HG03064 (cell line): ENCODE measurements around the gene LGALS4.
"Not testable (repeated sequence)": the region's sequence is repeated elsewhere in the genome, so short reads cannot be mapped to it uniquely, and the experiment has no call there.

ENCODE experiments used
- ATAC-seq: cut with Tn5 transposase; IDR thresholded peaks from one replicate; pipeline ENCODE4 v1.9.1; 2021; ENCODE audit warnings: low read depth; ENCODE audit not compliant: unreplicated experiment

LGALS4 gene, protein sequence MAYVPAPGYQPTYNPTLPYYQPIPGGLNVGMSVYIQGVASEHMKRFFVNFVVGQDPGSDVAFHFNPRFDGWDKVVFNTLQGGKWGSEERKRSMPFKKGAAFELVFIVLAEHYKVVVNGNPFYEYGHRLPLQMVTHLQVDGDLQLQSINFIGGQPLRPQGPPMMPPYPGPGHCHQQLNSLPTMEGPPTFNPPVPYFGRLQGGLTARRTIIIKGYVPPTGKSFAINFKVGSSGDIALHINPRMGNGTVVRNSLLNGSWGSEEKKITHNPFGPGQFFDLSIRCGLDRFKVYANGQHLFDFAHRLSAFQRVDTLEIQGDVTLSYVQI

DNA sequence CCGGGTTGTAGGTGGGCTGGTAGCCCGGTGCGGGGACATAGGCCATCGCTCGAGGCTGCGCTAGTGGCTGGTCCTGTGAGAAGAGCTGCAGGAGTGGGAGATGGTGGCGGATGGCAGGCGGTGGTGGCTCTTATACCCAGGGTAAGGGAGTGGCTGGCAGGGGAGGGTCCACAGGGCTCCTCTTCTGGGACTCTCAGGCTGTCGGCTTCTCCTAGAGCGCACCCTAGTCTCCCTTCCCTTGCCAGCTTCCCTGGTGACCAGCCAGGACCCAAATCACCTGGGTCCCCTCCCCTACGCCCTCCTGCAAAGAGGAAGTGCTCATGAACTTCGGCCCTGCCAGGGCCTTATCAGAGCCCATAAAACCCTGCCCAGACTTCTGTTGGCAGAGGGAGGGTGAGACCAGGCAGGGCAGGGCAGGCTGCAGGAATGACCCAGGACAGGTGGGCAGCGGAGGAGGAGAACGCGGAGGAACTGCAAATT lies at the start of gene LGALS4:
TSS of gene LGALS4 (minus strand) at position 105 of the 480 bp plus-strand sequence. CDS start at position 46, 59 bp downstream.
- ATAC-seq: no peak

DNA sequence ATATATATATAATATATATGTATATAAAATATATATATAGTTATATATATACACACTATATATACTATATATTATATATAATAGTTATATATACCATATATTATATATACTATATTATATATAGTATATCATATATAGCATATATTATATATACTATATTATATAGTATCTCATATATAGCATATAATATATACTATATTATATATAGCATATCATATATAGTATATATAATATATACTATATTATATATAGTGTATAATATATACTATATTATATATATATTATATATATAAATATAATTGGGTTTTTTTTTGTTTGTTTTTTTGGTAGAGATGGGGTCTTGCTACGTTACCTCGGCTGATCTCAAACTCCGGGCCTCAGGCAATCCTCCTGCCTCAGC lies 48.6 kb upstream of the LGALS4 start:
- no peak for ATAC-seq

DNA sequence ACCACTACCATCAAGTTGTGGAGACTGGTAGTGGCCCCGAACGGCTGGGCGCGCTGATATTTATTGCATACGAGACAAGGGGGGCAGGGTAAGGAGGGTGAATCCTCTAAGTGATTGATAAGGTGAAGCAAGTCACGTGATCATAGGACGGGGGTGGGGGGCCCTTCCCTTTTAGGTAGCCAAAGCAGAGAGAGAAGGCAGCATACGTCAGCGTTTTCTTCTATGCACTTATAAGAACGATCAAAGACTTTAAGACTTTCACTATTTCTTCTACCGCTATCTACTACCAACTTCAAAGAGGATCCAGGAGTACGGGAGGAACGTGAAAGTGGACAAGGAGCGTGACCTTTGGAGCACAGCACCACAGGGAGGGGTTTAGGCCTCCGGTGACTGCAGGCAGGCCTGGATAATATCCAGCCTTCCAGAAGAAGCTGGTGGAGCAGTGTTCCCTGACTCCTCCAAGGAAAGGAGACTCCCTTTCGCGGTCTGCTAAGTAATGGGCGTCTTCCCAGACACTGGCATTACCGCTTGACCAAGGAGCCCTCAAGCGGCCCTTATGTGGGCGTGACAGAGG lies 47.0 kb upstream of the LGALS4 start:
- not testable (repeated sequence) for ATAC-seq

DNA sequence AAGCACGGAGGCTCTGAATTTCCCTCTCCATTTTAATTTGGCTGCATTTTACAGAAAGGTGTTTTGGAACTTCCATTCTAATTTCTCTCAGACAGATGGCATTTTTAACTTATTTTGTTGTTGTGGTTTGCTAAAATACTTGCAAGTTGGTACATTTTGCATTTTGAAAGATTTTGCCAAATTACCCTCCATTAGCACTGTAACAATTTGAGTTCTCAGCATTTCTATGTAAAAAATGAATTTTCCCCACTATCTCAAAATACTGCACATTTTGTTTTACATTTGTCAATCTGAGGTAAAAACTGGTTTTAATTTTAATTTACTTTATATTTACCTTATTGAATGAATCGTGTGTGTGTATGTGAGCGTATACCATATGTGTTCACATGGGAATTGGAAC lies 44.1 kb upstream of the LGALS4 start:
- ATAC-seq: no peak

DNA sequence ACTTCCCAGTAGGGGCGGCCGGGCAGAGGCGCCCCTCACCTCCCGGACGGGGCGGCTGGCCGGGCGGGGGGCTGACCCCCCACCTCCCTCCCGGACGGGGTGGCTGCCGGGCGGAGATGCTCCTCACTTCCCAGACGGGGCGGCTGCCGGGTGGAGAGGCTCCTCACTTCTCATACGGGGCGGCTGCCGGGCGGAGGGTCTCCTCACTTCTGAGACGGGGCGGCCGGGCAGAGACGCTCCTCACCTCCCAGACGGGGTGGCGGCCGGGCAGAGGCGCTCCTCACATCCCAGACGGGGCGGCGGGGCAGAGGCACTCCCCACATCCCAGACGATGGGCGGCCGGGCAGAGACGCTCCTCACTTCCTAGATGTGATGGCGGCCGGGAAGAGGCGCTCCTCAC lies 43.0 kb upstream of the LGALS4 start:
- not testable (repeated sequence) for ATAC-seq

DNA sequence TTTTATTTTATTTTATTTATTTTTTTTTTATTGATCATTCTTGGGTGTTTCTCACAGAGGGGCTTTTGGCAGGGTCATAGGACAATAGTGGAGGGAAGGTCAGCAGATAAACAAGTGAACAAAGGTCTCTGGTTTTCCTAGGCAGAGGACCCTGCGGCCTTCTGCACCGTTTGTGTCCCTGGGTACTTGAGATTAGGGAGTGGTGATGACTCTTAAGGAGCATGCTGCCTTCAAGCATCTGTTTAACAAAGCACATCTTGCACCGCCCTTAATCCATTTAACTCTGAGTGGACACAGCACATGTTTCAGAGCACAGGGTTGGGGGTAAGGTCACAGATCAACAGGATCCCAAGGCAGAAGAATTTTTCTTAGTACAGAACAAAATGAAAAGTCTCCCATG lies 42.2 kb upstream of the LGALS4 start:
- ATAC-seq: not testable (repeated sequence)

DNA sequence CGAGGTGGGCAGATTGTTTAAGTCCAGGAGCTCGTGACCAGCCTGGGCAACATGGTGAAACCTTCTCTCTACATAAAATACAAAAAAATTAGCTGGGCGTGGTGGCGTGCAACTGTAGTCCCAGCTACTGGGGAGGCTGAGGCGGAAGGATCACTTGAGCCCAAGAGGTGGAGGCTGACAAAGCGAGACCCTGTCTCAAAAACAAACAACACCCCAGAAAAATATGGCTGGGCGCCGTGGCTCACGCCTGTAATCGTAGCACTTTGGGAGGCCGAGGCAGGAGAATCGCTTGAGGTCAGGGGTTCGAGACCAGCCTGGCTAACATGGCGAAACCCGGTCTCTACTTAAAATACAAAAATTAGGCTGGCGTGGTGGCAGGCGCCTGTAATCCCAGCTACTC lies 40.5 kb upstream of the LGALS4 start:
- no peak for ATAC-seq

DNA sequence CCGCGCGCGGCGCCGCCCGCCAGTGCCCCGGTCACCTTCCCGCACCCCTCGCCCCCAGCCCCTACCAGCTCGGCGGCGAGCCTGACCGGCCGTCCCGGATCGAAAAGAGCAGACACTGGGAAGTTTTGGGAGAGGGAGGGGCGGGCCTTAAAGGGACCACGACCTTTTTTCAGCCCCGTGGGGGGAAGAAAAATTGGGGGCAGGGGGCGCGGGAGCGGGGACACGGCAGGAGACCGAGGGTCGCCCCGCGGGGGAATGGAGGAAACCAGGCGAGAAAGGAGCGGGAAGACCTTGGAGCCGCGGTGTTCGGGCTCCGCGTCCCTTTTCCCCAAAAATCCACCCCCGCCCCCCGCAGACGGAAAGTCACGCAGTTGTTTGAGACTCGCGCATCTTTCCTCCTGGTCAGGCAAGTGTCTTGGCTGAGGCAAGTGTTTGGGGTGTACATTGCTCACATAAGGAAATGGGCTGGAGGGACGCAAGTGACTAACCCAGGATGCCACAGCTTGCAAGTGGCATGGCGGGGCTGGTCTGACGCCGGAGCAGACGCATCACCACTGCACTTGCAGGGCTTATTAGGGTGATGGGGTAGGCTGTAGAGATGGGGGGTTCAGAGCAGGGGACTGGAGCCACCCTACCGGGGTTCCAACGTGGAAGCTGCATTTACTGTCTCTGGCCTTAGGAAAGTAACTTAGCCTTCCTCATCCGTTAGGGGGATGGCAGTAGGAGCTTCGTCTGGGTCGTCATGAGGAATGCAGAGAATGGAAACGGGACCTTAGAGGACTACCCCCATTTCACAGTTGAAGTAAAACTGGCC lies 39.7 kb upstream of the LGALS4 start:
- ATAC-seq: no peak

DNA sequence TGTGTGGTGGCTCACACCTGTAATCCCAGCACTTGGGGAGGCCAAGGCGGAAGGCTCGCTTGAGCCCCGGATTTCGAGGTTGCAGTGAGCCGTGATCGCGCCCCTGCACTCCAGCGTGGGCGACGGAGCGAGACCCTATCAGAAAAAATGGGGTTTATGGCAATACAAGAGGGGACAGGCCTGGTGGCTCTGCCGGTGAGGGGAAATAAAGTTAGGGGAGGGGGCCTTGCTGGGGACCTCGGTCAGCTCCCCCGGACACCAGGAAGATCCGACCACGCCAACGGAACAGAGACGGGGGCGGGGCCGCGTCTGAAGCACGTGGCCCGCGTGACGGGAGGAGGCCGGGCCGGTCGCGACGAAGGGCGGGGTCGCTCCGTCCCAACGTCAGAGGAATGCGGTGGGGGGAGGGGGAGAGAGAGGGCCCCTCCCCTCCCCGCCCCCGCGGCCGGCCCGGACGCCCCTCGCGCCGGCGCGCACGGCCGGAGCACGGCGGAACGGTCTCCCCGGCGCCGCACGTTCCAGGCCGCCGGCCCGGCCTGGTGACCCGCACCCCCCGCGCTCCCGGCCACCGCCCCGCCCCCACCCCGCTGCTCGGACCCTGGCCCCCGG lies 39.0 kb upstream of the LGALS4 start:
- ATAC-seq: no peak

DNA sequence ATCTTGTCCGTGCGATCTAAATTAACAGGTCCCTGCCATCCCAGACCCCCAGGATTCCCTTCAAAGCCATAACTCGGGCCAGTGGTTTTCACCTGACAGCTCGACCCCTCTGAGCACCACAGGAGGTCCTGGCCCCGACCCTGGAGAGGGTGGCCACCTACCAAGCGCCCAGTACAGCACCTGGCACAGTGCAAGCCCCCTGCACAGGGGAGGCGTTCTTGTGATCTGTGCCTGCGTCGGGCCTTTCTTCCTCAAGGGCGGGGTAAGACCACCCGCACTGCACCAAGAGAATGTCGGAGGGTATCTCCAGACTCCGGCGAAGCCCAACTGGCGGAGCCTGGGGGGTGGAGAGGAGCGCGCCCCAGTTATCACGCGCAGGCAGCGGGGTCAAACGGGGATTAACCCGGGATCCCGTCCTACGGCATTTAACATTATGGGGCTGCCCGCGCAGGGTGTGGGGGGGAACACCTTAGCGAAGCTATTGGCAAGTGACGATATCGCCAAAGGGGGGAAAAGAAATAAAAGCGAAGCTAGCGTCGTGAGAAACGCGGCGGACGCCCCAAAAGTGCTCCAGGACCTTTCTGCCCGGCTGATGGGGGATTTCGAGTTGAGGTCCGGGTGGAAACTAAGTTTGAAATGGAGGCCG lies 38.4 kb upstream of the LGALS4 start:
- no peak for ATAC-seq

DNA sequence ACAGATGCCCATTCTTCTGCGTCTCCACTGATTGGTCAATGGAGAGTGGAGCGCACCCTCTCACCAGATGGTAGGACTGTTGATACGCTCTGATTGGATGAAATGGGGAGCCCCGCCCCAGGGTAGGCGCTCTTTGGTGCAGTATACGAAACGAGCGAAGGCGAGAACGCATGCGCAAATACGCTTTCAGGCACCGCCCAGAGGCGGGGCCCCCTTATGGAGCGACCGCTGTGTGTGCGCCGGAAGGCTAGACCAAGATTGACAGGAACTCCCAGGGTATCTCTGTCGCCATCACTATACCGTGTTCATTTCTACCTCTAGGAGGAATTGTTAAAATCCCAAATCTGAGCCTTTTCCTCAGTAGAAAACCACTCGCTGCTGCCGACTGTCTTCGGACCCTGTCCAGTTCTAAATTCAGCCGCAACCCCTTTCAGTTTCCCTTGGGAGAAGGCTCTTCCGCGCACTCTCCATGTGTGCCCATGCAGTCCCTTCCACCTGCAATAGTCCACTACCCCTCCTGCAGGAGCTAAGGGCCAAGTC lies 37.8 kb upstream of the LGALS4 start:
- peak; percentile 44 for ATAC-seq

DNA sequence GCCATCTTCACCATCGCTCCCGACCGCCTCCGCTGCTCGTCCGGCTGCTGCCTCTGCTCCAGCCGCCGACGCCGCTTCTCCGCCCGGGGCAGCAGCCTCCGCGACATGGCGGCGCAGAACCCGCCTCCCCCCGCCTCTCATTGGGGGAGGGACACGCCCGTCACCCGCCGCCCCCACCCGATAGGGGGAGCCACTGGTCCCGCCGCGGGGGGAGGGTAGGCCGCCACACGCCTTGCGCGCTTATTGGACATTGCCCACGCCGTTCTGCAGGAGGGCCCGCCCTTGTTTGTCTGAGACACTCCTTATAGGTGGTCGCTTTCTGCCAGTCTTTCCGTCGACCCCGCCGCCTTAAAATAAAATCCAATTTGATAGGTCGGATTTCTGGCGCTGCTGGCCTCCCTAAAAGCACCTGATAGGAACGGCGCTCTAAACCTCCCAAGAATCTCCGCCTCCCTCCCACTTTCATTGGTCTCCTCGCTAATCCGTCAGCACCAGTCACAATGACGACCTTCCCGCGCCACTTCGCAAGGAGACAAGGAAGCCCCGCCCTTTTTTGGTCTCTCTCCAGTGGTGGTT lies 37.2 kb upstream of the LGALS4 start, which contains the start of gene HNRNPL:
TSS of gene HNRNPL (minus strand) at position 127 of the 576 bp plus-strand sequence. CDS start at position 107, 20 bp downstream.
- ATAC-seq: peak; percentile 45

DNA sequence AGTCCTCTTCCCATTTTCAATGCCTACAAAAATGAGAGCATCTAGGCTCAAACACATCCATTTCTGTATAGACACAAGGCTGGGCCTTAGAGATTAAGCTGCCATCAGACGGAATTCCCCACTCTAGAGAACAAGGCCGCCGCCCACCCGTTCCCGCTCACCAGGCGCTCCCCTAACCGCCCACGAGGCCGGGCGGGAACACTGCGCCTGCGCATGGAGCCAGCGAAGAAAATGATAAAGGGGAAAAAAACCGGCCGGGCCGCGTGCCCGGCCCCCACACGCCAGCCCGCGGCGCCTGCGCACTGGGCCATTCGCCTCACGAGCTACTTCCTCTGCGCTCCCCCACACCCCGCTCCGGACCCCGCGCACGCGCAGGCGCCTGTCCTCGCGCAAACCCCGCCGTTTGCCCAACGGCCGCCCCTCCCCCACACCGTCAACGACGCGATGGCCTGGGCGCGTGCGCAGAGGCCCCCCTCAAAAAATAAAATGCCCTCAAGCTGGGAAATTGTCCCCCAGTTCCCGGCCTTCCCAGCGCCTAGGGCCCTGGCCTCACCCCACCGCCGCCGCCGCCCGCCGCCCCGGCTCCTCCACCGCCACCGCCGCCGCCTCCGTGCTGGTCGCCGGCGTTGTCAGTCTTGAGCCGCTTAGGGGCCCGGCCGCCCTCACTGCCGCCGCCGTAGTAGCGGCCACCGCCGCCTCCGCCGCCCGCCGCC lies 36.6 kb upstream of the LGALS4 start:
- ATAC-seq: peak; percentile 20

DNA sequence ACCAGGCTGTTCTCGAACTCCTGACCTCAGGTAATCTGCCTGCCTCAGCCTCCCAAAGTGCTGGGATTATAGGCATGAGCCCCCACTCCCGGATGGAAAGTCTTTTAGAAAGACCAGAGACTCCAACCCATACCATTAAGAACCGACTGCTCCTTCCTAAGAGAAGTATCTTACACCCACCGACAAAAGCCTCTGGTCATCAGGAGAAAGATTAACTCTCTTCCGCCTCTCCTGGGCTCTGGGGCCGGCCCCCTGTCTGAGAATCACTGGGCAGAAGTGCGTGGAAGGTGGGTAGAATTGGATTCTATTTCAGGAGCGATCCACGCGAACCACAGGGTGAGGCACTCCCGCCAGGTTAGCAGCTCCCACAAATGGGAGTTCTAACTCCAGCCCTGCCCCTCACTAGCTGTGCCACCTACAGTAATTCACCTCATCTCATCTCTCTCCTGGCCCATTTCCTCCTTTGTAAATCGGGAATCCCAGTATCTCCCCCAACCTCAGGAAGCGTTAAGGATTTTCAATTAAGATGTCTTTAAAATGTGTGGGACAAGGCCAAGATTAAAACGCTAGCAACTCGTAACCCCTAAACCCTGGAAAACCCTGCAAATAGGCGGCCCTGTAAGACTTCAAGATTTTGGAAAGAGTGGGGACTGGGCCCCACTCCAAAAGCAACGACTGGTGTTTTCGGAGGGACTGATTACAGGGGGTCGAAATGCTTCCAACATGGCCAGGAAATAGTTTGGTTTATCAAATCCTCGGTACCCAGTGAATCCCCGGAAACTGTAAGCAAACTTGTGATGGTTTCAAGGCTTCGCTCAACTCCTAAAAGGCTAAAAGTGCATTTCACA lies 35.8 kb upstream of the LGALS4 start:
- ATAC-seq: no peak

DNA sequence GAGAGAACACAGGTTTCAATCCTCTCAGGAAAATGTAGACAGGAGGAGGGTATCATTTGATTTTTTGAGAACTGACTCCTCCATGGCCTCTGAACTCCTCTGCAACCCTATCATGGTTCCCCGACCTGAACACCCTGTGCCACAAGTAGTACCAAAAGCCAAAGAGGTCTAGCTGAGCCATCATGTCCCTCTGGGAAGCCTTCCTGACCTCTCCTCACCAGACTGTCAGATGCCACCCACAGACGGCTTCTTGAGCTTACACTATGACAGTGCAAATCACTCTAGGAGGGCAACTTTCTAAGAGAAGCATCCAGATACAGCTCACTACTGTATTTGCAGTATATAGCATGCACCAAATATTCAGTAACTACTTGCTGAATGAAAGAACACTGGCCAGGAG lies 33.4 kb upstream of the LGALS4 start:
- ATAC-seq: no peak

DNA sequence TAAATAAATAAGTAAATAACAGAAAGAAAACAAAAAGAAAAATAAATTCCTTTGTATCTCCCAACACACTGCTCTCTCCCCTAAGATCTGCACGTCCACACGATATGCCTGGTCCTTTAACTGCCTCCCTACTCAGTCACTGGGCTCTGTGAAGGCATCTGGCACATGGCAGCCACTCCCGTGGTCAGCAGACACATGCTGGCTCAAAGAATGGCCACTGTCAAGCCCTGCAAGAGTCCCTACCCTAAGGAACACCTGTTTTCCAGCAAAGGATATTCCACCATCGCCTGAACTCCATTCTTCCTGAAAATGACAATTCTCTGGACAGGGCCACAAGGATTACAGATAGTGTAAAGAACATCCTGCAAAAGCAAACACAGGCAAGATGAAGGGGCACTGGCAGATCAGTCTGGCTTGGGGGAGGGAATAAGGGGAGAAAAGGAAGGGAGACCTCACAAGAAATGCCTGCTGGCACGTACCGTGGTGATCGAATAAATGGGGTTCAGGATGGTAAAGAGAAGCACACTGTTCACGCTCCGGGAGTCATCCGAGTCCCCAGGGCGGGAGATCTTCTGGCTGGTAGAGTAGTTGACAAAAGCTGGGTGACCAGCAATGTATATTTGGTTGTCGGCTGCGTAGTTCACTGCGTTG lies 32.8 kb upstream of the LGALS4 start:
- ATAC-seq: no peak

DNA sequence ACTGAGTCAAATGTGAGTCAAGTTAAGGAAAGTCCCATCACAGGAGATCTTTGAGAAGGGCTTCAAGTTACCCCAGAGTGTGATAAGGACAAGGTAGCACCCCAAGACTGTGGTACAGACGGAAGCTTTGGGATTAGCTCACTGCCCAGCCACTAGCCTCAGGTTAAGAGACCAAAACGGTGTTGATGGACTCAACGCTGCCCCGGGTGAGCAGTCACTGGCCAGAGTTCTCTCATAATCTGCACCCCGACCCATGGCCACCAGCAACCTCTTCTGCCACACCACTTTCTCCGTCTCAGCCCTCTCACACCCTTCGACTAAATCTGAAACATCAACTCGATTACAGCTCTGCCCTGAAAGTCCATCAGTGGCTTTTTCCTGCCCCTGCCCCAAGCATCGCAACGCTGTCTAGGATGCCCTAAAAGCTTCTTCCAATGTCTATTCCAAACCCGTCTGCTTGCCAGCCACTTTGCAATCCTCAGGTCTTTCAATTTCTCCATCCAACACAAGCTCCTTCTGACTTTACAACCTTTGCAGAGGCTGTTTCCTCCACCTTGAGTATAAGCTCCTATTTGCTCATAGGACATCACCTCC lies 31.4 kb upstream of the LGALS4 start:
- ATAC-seq: no peak
